Skeletal muscle cell (primary cell): ENCODE measurements around the gene MKI67.

Experiments
- DNase-seq: peaks from one replicate; pipeline ENCODE4 v3.0.0-alpha.2; 2010; ENCODE audit warnings: low read depth
- H3K4me3 ChIP-seq: 2 replicates; pipeline ENCODE4 v1.5.1; 2011; ENCODE audit warnings: low read depth, mild to moderate bottlenecking, control low read depth, low read length, moderate library complexity

Gene MKI67

GRCh38 chr10:128059266-128059981 is 66.8 kb downstream of the MKI67 start:
- no peak for DNase-seq
- H3K4me3 ChIP-seq: no peak overlapping the region

- no peak for DNase-seq
- no peak overlapping the region for H3K4me3 ChIP-seq
These were observed 67.5 kb downstream of the MKI67 start for GRCh38 chr10:128058750-128059134.

- no peak for DNase-seq
- H3K4me3 ChIP-seq: no peak overlapping the region
These were observed 68.0 kb downstream of the MKI67 start for GRCh38 chr10:128058106-128058749.

GRCh38 chr10:128056303-128057050 is 69.7 kb downstream of the MKI67 start:
- no peak for DNase-seq
- no peak overlapping the region for H3K4me3 ChIP-seq

- H3K4me3 ChIP-seq: no peak overlapping the region
- DNase-seq: no peak
These were observed 71.0 kb downstream of the MKI67 start for GRCh38 chr10:128055061-128055868.

- H3K4me3 ChIP-seq: no peak overlapping the region
These were observed 71.9 kb downstream of the MKI67 start for GRCh38 chr10:128054163-128054970.

GRCh38 chr10:128053356-128053755 is 72.9 kb downstream of the MKI67 start:
- DNase-seq: no peak
- H3K4me3 ChIP-seq: no peak overlapping the region

More at GRCh38 chr10:128054163-128054970, 71.9 kb downstream of the MKI67 start:
- no peak for DNase-seq

GRCh38 chr10:128052696-128053095 is 73.5 kb downstream of the MKI67 start:
- DNase-seq: no peak
- H3K4me3 ChIP-seq: no peak overlapping the region

GRCh38 chr10:128051548-128051947 is 74.7 kb downstream of the MKI67 start:
- no peak for DNase-seq
- no peak overlapping the region for H3K4me3 ChIP-seq

- H3K4me3 ChIP-seq: no peak overlapping the region
- no peak for DNase-seq
These were observed 75.3 kb downstream of the MKI67 start for GRCh38 chr10:128050936-128051335.

GRCh38 chr10:128050121-128050516 is 76.1 kb downstream of the MKI67 start:
- H3K4me3 ChIP-seq: no peak overlapping the region
- no peak for DNase-seq

- no peak overlapping the region for H3K4me3 ChIP-seq
- no peak for DNase-seq
These were observed 76.8 kb downstream of the MKI67 start for GRCh38 chr10:128049226-128050120.

- DNase-seq: no peak
- no peak overlapping the region for H3K4me3 ChIP-seq
These were observed 77.4 kb downstream of the MKI67 start for GRCh38 chr10:128048819-128049210.

- H3K4me3 ChIP-seq: no peak overlapping the region
- no peak for DNase-seq
These were observed 78.0 kb downstream of the MKI67 start for GRCh38 chr10:128047991-128048818.

- no peak overlapping the region for H3K4me3 ChIP-seq
- DNase-seq: no peak
These were observed 78.9 kb downstream of the MKI67 start for GRCh38 chr10:128047351-128047750.

GRCh38 chr10:128046953-128047290 is 79.3 kb downstream of the MKI67 start:
- DNase-seq: no peak
- no peak overlapping the region for H3K4me3 ChIP-seq
